WERI-Rb-1 (cell line): ENCODE measurements around the gene HBP1.

Experiments
- DNase-seq: peaks from one replicate; pipeline ENCODE4 v3.0.0-alpha.2; 2020
- H3K27ac ChIP-seq: fragments of 250-450 bp; sonication (Bioruptor Pico); 2 replicates; pipeline ENCODE4 v1.5.1; 2020; ENCODE audit warnings: mild to moderate bottlenecking, moderate library complexity
- H3K27me3 ChIP-seq: fragments of 250-450 bp; sonication (Bioruptor Pico); 2 replicates; pipeline ENCODE4 v1.5.1; 2021; ENCODE audit warnings: mild to moderate bottlenecking, low read depth, moderate library complexity; ENCODE audit not compliant: insufficient read depth, severe bottlenecking
- H3K36me3 ChIP-seq: fragments of 250-450 bp; sonication (Bioruptor Pico); 2 replicates; pipeline ENCODE4 v1.5.1; 2020; ENCODE audit warnings: mild to moderate bottlenecking, moderate library complexity
- H3K4me3 ChIP-seq: 2 replicates; pipeline ENCODE4 v1.5.1; 2011; ENCODE audit warnings: low read depth, mild to moderate bottlenecking, control low read depth, low read length
- H3K9me3 ChIP-seq: fragments of 250-450 bp; sonication (Bioruptor Pico); 2 replicates; pipeline ENCODE4 v1.5.1; 2021; ENCODE audit warnings: mild to moderate bottlenecking, moderate library complexity; ENCODE audit not compliant: severe bottlenecking
- TF ChIP-seq, protein P1 (sequence below): IDR thresholded peaks from 2 replicates; pipeline ENCODE4 v1.5.1; 2011; ENCODE audit warnings: low read depth, mild to moderate bottlenecking, control low read depth, inconsistent platforms, low read length

HBP1 gene

DNA sequence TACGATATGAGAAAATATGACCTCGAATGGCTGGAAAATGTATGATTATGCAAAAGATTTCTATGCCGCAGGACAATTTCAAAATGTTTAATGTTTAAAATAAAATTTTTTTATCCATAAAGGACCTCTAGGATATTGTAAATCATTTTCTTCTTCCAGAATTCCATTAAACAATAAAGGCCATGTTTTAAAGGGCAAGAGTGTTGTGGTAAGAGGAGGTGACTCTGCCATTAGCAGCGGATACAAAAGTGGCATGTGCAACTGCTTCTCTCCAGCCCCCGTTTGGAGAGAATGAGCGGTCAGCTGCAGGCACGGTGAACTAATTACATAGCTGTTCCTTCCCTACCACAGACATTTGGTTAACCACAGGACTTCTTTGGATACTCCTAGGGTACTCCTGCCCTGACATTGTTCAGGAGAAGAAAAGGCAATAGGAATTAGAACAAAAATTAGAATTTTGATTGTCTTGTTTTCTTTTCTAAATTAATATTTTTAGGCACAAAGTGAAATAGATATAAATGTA is 63.8 kb downstream of the HBP1 start:
- Histone ChIP-seq H3K27me3 (no peaks in the 10 kb centered on the region), H3K36me3 (no peaks in the 10 kb centered on the region), H3K4me3 (no peak overlapping the region), H3K27ac (no peak overlapping the region), H3K9me3 (no peaks in the 10 kb centered on the region)
- no peak for DNase-seq
- TF ChIP-seq, protein P1, sequence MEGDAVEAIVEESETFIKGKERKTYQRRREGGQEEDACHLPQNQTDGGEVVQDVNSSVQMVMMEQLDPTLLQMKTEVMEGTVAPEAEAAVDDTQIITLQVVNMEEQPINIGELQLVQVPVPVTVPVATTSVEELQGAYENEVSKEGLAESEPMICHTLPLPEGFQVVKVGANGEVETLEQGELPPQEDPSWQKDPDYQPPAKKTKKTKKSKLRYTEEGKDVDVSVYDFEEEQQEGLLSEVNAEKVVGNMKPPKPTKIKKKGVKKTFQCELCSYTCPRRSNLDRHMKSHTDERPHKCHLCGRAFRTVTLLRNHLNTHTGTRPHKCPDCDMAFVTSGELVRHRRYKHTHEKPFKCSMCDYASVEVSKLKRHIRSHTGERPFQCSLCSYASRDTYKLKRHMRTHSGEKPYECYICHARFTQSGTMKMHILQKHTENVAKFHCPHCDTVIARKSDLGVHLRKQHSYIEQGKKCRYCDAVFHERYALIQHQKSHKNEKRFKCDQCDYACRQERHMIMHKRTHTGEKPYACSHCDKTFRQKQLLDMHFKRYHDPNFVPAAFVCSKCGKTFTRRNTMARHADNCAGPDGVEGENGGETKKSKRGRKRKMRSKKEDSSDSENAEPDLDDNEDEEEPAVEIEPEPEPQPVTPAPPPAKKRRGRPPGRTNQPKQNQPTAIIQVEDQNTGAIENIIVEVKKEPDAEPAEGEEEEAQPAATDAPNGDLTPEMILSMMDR = no peak

DNA sequence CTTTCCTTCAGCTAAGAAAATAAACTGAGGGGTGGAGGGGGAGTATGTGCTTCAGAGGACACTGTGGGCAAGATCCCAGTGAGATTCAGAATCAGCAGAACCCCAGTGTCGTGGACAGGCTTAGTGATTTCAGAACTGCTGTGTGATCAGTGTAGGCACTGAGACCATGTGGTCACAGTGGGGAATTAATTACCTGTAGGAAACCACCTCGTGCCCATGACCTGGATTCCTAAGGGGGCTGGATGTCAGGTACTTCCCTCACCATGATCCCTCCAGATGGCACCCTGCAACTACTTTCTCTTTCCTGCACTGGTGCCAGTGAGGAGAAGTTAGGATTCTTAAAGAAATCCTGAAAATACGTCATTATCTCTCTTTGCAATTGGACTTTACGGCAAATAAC is 64.4 kb downstream of the HBP1 start:
- H3K9me3 ChIP-seq = no peaks in the 10 kb centered on the region
- H3K27me3 ChIP-seq = no peaks in the 10 kb centered on the region
- TF ChIP-seq, protein P1 = no peak
- no peak overlapping the region for H3K27ac ChIP-seq
- no peak for DNase-seq
- H3K4me3 ChIP-seq = no peak overlapping the region
- H3K36me3 ChIP-seq = no peaks in the 10 kb centered on the region

DNA sequence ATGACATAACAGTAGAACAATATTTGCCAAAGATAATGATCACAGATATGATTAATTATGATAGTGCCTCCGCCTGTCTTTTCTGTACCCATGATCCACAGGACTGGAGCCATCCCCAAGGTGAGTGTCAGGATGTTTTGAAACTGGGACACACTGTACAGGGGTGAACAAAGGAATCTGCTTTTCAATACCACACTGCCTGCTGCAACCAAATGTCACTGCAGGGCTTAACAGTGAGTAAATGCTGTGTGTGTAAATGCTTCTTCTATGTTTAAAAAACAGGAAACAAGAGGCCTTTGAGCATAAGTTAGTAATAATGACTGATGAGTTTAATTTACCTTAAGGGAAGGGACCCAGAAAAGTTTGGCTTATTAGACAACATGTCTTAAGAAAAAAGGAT is 65.2 kb downstream of the HBP1 start:
- TF ChIP-seq, protein P1 = no peak
- DNase-seq = no peak
- H3K27me3 ChIP-seq = no peaks in the 10 kb centered on the region
- no peaks in the 10 kb centered on the region for H3K36me3 ChIP-seq
- H3K4me3 ChIP-seq = no peak overlapping the region
- no peak overlapping the region for H3K27ac ChIP-seq
- H3K9me3 ChIP-seq = no peaks in the 10 kb centered on the region

DNA sequence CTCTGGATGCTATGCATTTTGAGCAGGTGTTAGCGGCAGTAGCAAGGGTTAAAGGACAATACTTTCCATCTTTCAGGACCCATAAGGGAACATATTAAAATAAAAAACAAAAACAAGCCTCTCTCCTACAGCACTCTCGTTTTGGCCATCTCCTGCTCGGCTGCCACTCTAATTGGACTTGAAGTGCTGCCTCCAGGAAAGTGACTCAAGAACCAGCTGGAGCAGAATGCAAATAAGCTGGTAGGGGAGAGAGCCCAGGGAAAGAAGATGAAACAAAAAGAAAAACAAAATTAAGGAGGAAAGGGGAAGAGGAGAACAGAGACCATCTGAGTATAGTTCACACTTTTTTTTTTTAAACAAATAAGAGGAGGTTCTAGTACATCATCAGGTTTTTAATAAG is 65.6 kb downstream of the HBP1 start:
- DNase-seq = no peak
- no peaks in the 10 kb centered on the region for H3K27me3 ChIP-seq
- H3K36me3 ChIP-seq = no peaks in the 10 kb centered on the region
- H3K27ac ChIP-seq = no peak overlapping the region
- no peak overlapping the region for H3K4me3 ChIP-seq
- TF ChIP-seq, protein P1 = no peak
- no peaks in the 10 kb centered on the region for H3K9me3 ChIP-seq

DNA sequence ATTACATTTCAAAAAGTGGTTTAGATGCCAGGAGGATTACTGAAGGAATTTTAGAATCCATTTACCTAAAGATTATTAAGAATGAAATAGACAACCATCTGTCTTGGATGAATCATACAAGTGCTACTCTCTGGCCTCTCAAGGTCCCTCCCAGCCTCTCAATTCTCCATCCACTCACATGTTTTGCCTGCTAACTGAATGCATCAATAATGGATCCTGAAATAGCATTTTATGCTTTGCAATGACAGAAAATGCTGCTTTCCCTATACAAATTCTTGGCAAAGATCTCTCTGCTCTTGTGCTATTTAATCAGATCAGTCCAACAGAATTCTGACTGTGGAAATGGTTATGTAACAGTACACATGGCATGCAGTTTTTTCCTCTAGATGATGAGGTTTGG is 68.1 kb downstream of the HBP1 start:
- H3K27ac ChIP-seq = no peak overlapping the region
- no peaks in the 10 kb centered on the region for H3K36me3 ChIP-seq
- no peaks in the 10 kb centered on the region for H3K9me3 ChIP-seq
- no peak for DNase-seq
- TF ChIP-seq, protein P1 = no peak
- H3K27me3 ChIP-seq = no peaks in the 10 kb centered on the region
- no peak overlapping the region for H3K4me3 ChIP-seq

DNA sequence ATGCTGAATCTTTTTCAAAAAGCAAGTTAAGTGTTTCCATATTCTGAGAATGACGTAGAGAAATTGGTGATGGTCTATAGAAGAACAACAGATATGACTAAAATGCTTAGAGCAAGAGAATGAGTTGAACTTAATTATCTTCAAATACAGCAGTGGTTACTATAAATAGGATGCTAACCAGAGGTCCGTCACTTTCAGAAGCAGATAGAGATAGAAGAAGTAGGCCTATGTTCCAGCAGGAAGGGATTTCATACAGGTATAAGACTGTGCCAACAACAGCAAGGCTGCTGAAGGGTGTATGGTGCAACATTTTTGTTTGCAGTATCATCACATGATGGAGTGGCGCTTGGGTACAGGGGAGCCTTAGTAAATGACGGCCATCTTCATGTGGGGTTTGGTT is 68.6 kb downstream of the HBP1 start:
- Histone ChIP-seq H3K36me3 (no peaks in the 10 kb centered on the region), H3K27ac (no peak overlapping the region), H3K4me3 (no peak overlapping the region), H3K9me3 (no peaks in the 10 kb centered on the region), H3K27me3 (no peaks in the 10 kb centered on the region)
- DNase-seq = no peak
- TF ChIP-seq, protein P1 = no peak
